Endothelial cell (in vitro differentiated cells): Measurements from ENCODE around the gene ST14. TPM values are rescaled to one million over a fixed set of nuclear protein-coding genes. Genes with fewer than 3 reads are reported as not detected.
"Not testable (repeated sequence)": the region's sequence is repeated elsewhere in the genome, so short reads cannot be mapped to it uniquely, and the experiment has no call there.

Experiments
- DNase-seq: peaks from one replicate; pipeline ENCODE4 v3.0.0; 2021; ENCODE audit warnings: low spot score
- H3K27ac Mint-ChIP-seq: one replicate; pipeline ENCODE4 v1.8.0; 2021; ENCODE audit warnings: mixed read lengths, inconsistent platforms; ENCODE audit not compliant: unreplicated experiment
- H3K27me3 Mint-ChIP-seq: one replicate; pipeline ENCODE4 v1.8.0; 2021; ENCODE audit warnings: mild to moderate bottlenecking, moderate library complexity, mixed read lengths, inconsistent platforms; ENCODE audit not compliant: unreplicated experiment
- H3K36me3 Mint-ChIP-seq: one replicate; pipeline ENCODE4 v1.8.0; 2021; ENCODE audit warnings: mild to moderate bottlenecking, low read depth, mixed read lengths, inconsistent platforms; ENCODE audit not compliant: unreplicated experiment
- H3K4me1 Mint-ChIP-seq: one replicate; pipeline ENCODE4 v1.8.0; 2021; ENCODE audit warnings: mild to moderate bottlenecking, mixed read lengths, inconsistent platforms; ENCODE audit not compliant: unreplicated experiment
- H3K4me3 Mint-ChIP-seq: one replicate; pipeline ENCODE4 v1.8.0; 2021; ENCODE audit warnings: mild to moderate bottlenecking, mixed read lengths, inconsistent platforms; ENCODE audit not compliant: unreplicated experiment
- H3K9me3 Mint-ChIP-seq: one replicate; pipeline ENCODE4 v1.8.0; 2021; ENCODE audit warnings: mixed read lengths, inconsistent platforms; ENCODE audit not compliant: unreplicated experiment
- total RNA-seq: library from RNA; stranded (reverse); fragmentation: NEBNext Ultra II Directional; extraction: Animal tissue kit (Norgen Biotek cat#: 25700); gene quantifications from one replicate; pipeline ENCODE4 v1.2.1, GENCODE V29; 2021; ENCODE audit not compliant: unreplicated experiment
- TF ChIP-seq, protein P1 (sequence below): fragments of 200-600 bp; sonication (generic); IDR thresholded peaks from one replicate; pipeline ENCODE4 v1.5.0; 2021; ENCODE audit warnings: antibody characterized with exemption; ENCODE audit not compliant: unreplicated experiment

Gene ST14
- total RNA-seq, 1 donor from 2014 or later = 8.7 TPM

DNA sequence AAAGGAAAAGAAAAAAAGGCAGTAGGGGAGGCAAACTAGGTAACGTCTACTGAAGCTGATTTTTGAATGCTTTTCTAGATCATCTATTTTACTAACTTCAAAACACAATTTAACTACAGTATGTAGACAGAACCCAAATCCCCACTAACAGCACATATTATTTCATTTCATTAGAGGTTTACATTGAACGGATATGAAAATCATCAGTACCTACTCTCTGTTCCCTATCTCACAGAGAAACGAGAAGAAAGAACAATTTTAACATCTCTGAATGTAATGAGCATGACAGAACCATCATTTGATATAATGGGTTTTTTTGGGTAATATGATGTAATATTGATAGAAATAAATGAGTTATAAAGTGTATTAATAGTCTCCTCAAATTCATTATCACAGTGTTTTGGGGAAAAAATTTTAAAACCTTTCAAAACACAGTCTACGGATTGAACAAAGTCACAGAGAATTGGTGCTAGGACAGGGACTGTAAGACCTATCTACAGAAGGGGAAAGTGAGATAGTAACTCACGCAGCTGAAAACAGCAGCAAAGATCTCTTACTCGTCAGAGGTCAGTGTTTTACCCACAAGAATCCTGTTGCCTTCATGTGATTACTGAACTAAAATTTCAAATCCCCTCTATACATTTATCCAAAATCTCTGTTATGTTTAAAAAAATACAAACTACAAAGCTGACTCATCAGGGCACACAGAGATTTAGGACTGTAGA, 77.9 kb downstream of the ST14 start:
- H3K27me3 Mint-ChIP-seq = no peaks in the 10 kb centered on the region
- H3K27ac Mint-ChIP-seq = no peak overlapping the region
- no peaks in the 10 kb centered on the region for H3K9me3 Mint-ChIP-seq
- TF ChIP-seq, protein P1, sequence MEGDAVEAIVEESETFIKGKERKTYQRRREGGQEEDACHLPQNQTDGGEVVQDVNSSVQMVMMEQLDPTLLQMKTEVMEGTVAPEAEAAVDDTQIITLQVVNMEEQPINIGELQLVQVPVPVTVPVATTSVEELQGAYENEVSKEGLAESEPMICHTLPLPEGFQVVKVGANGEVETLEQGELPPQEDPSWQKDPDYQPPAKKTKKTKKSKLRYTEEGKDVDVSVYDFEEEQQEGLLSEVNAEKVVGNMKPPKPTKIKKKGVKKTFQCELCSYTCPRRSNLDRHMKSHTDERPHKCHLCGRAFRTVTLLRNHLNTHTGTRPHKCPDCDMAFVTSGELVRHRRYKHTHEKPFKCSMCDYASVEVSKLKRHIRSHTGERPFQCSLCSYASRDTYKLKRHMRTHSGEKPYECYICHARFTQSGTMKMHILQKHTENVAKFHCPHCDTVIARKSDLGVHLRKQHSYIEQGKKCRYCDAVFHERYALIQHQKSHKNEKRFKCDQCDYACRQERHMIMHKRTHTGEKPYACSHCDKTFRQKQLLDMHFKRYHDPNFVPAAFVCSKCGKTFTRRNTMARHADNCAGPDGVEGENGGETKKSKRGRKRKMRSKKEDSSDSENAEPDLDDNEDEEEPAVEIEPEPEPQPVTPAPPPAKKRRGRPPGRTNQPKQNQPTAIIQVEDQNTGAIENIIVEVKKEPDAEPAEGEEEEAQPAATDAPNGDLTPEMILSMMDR = no peak
- no peak overlapping the region for H3K4me3 Mint-ChIP-seq
- H3K4me1 Mint-ChIP-seq = peaks cover 3% of the 10 kb centered on the region
- no peak for DNase-seq
- peaks cover 3% of the 10 kb centered on the region for H3K36me3 Mint-ChIP-seq

DNA sequence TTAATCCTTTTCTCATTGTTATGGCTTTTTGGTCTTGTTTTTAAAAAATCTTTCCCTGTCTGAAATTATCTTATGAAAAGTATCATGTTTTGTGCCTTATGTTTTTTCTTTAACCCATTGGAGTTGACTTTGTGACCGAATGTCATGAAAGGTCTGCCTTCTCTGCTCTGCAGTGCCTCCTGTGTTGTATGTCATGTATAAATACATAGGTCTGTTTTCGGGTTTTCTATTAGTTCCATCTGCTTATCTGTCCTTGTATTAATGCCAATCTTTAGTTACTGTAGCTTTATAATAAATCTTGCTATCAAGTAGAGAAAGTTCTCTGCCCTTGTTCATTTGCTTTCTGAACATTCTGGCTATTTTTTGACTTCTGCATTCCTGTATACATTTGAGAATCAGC, 82.1 kb downstream of the ST14 start:
- TF ChIP-seq, protein P1 = no peak
- Mint-ChIP-seq H3K4me3 (no peak overlapping the region), H3K27me3 (no peaks in the 10 kb centered on the region), H3K4me1 (peaks cover 3% of the 10 kb centered on the region), H3K9me3 (no peaks in the 10 kb centered on the region), H3K36me3 (peaks cover 3% of the 10 kb centered on the region), H3K27ac (no peak overlapping the region)
- no peak for DNase-seq

DNA sequence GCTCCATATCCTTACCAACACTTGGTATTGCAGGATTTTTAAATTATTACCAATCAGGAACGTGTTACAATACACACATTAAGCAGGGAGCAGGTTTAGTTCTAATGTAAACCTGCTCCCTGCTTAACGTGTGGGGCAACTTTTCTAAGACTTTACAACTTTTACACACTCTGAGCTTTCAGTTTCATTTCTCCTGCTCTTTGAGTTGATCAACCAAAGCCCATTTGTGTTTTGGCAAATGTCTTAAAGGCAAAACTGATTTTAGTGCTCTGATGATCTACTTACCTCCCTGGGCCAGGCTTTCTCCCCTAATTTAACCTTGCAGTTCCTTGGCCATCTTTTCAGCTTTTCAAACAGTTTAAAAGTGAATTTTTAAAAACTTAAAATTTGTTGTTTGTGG, 84.2 kb downstream of the ST14 start:
- TF ChIP-seq, protein P1 = no peak
- Mint-ChIP-seq H3K4me3 (no peak overlapping the region), H3K27me3 (no peaks in the 10 kb centered on the region), H3K36me3 (no peaks in the 10 kb centered on the region), H3K9me3 (no peaks in the 10 kb centered on the region), H3K4me1 (peaks cover 3% of the 10 kb centered on the region), H3K27ac (no peak overlapping the region)
- no peak for DNase-seq

DNA sequence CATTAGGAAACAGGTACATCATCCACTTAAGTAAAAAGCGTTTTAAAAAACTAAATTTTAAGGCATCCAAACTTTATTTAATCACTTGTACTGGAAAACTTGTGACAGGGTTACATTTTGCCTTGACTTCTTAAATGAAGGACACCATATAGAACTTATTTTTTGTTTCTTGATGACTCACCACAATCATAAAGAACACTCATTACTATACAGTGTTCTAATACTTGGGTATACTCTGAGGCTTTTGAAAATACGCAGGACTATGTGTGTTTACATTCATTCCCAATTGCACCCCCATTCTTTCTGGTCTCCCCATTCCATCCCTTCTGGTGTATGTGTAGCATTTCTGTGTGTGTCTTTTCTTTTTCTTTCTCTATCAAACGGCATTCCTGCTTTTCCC, 85.3 kb downstream of the ST14 start:
- Mint-ChIP-seq H3K4me3 (no peak overlapping the region), H3K36me3 (no peaks in the 10 kb centered on the region), H3K27me3 (no peaks in the 10 kb centered on the region), H3K27ac (no peak overlapping the region), H3K4me1 (peaks cover 3% of the 10 kb centered on the region), H3K9me3 (no peaks in the 10 kb centered on the region)
- no peak for DNase-seq
- TF ChIP-seq, protein P1 = no peak

DNA sequence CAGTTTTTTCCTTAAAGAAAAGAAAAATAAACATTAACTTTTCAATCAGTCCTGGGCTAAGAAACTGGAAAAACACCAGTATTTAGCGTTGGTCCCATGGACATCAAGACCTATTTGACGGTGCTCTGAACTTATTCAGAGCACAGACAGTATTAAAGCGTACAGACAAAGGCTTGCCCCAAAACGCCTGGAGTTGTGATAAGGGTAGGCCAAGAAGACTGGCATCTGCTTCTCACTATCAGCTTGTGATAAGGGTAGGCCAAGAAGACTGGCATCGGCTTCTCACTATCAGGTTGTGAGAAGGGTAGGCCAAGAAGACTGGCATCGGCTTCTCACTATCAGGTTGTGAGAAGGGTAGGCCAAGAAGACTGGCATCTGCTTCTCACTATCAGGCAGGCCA, 85.8 kb downstream of the ST14 start:
- H3K4me3 Mint-ChIP-seq, DNase-seq, H3K27ac Mint-ChIP-seq: not testable (repeated sequence)

More for the DNA sequence above, 85.8 kb downstream of the ST14 start:
- not testable (repeated sequence) for H3K36me3 Mint-ChIP-seq, H3K27me3 Mint-ChIP-seq, H3K4me1 Mint-ChIP-seq, H3K9me3 Mint-ChIP-seq
